NCI-H2029 (cell line): ENCODE measurements around the gene SLC49A3.
"Not testable (repeated sequence)": the region's sequence is repeated elsewhere in the genome, so short reads cannot be mapped to it uniquely, and the experiment has no call there.

Experiments used
- DNase-seq: peaks from one replicate; lab custom pipeline; 2025; lab: John Stamatoyannopoulos, UW

Gene SLC49A3

GRCh38 chr4:680928-681645 lies 7.9 kb downstream of the SLC49A3 start:
- DNase-seq = no peak

DNA sequence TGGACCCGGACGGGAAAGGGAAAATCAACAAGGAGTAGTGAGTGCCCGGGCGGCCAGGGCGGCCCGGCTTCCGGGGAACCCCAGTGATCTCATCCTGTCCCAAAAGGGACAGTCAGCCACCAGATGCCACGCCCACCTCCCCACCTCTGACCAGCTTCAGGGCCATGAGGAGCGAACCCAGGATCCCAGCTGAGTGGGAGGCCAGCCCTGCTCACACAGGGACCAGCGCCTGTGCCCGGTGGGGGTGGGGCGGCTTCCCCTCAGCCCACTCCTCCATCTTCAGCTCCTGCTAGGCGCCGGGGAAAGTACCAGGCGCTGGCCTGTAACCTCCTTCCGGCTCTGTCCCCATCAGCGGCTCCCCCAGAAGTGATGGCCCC lies 8.4 kb downstream of the SLC49A3 start:
- no peak for DNase-seq

GRCh38 chr4:680091-680490 lies 8.9 kb downstream of the SLC49A3 start:
- no peak for DNase-seq

DNA sequence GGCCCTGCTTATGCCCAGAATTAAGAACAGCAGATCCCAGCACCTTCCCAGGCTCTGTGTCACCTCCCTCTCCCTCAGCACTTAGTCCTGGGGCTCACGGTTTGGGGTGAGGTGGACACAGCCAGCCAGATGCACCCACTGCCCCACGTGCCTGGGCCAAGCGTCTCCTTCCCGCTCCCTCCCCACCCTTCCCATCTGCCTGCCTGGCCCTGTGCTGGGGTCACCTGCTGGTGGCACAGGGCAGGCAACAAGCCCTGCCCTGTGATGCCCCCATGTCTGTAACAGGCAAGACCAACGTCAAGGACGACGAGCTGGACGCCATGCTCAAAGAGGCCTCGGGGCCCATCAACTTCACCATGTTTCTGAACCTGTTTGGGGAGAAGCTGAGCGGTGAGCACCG lies 9.3 kb downstream of the SLC49A3 start:
- DNase-seq = no peak

DNA sequence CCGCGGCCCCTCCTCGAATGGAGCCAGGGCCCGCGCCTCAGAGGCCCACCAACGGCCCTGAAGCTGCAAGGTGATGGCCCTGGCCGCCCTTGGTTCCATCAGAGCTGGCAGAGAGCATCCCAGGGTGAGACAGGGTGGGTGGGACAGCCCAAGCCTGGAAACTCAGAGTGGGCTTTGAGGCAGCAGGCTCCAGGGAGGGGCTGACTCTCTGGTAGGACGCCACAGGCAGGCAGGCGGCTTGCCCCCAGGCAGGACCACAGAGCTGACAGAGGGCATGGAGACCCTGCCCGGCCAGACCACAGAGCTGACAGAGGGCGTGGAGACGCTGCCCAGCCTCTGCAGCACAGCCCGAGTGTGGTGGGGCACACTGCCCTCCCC lies 9.9 kb downstream of the SLC49A3 start:
- DNase-seq = no peak

- no peak for DNase-seq
These were observed 10.4 kb downstream of the SLC49A3 start for GRCh38 chr4:678331-679103.

GRCh38 chr4:677431-678293 lies 11.3 kb downstream of the SLC49A3 start:
- peak; percentile 38 for DNase-seq

- no peak for DNase-seq
These were observed 12.1 kb downstream of the SLC49A3 start for GRCh38 chr4:676871-677235.

DNA sequence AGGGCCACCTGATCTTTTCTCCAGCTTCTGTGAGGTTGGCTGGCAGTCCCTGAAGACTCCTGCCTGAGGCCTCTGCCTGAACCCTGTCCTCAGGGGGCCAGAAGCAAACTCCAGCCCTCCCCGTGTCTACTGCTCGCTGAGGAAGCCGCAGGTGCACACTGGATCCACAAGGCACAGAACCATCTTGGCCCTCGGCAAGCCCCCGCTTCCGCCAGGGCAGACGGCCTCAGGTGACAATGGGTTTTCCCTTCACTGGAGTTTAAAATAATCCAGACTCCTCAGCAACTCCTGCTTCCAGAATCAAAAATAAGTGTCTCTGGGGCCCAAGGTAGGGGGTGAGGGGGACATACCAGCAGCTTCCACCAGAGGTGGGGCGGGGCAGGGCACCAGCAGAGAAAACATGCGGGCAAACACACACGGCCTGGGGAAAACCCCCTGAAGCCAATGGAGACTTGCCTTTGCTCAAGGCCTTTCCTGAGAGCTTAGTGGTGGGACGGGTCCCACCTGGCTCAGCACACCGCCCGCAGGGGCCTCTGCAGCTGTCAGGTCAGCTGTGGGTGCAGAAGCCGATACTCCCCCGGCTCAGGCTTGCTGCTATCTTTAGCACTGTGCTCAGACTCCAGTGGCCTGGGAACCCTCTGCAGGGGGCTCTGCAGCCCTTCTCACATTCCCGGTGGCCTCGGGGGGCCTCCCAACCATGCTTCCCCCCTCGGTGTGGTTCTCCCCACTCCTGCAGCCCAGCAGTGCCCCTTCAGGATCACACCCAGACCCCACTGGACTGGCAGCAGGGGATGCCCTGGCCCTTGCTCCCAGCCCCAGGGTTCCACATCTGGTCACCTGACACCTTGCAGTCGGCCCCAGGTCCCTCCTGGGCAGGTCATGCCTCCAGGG lies 12.7 kb downstream of the SLC49A3 start:
- DNase-seq = no peak

GRCh38 chr4:675036-675882 lies 13.7 kb downstream of the SLC49A3 start:
- no peak for DNase-seq

DNA sequence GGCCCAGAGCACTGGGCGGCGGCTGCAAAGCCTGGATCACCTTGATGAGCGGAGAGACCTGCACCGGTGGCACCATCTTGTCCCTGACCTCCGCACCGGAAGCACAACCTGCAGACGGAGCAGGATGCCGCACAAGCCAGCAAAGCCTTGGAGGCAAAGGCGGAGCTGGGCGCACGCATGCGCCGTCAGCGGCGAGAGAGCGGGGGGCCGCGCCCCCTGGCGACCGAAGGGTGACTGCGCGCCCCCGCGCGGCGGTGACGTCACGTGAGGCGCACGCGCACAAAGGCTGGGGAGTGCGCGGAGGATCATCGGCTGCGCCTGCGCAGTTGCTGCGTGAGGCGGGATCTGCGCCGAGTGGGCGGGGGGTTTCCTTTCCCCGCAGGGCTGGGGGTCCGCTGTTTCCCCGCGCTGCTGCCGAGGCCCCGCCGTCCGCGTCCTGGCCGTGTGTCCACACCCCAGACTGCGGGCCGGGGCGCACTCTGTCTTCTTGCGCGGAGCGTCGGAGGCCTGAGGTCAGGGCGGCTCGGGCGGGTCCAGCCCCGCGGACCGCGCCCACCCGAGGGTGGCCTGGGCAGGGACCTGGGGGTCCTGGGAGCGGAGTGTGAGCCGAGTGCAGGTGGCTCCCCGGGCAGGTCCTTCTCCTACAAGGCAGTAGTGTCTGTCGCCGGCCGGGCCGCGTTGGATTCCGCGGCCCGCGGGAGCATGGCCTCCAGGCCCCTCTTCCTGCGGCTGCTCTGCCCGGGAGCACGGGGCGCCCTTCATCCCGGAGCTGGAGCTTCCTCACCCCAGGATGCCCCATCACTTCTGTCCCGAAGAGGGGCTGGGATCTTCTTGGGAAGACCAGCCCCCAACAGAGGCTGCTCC lies 14.5 kb downstream of the SLC49A3 start, which contains the start of the genes ATP5ME and MYL5:
TSS of gene ATP5ME (minus strand) at position 105 of the 864 bp plus-strand sequence. CDS start at position 76, 29 bp downstream.
TSS of gene MYL5 (plus strand) at position 371 of the 864 bp plus-strand sequence. CDS start 3,485 bp downstream, outside the sequence.
- peak; percentile 94 for DNase-seq

DNA sequence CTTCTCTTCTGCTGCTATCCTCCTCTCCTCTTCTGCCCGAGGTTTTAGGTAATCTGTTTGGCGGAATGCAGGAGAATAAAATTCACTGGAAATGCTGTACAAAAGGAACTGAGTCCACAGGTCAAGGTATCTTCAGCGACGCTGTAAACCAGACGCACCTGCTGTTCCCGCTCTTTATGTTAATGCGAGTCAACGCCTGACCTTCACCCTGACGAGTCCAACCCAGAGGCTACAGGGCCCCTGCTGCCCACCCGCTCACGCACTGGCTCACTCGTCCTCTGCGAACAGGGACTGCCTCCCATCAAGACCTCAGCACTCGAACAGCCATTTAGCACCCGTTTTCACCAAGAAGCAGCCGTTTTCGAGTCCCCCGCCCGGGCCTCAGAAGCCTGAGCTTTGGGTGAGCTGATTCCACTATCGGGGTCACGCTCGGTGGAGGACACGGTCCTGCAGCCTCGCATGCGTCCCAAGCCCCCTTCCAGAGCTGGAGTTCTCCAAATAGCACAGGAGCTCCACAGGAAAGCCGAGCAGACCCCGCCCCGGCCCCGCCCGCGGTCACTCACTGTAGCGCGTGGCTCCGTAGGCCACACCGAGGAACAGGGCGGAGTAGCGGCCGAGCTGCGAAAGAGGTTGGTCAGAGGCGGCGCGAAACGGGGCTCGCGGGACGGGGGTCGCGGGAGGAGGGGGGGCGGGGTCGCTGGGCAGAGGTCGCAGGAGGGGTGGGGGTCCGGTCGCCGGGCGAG lies 15.4 kb downstream of the SLC49A3 start:
- no peak for DNase-seq

GRCh38 chr4:671769-672168 lies 17.2 kb downstream of the SLC49A3 start:
- DNase-seq = no peak

GRCh38 chr4:669806-670559 lies 19.0 kb downstream of the SLC49A3 start:
- not testable (repeated sequence) for DNase-seq

DNA sequence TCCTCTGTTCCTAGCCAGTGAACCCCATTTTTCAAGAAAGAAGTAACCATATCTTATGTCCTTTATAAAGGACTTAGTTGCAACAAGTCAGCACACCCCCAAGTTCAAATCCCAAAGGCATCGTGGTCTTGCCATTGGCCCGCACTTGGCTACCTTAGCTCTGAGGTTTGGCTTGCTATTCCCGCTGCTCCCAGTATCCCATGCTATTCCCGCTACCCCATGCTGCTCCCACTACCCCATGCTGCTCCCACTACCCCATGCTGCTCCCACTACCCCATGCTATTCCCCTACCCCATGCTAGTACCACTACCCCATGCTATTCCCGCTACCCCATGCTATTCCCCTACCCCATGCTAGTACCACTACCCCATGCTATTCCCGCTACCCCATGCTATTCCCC lies 20.7 kb downstream of the SLC49A3 start:
- not testable (repeated sequence) for DNase-seq

DNA sequence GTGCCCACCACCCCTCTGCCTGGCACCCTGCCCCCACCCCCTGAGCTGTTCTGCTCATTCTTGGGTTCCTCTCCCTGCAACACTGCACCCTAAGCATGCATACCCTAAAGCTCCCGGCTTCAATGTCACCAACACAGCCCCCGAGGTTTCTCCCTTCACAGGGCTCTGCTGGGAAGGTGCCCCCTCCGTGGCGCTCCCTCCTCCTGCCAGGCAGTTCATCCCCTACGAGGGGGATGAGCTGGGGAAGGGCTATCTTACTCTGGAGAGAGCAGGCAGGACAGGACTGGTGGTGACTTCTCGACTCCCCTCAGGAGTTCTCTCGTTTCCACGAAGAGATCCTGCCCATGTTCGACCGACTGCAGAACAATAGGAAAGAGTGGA lies 21.4 kb downstream of the SLC49A3 start:
- DNase-seq = no peak

DNA sequence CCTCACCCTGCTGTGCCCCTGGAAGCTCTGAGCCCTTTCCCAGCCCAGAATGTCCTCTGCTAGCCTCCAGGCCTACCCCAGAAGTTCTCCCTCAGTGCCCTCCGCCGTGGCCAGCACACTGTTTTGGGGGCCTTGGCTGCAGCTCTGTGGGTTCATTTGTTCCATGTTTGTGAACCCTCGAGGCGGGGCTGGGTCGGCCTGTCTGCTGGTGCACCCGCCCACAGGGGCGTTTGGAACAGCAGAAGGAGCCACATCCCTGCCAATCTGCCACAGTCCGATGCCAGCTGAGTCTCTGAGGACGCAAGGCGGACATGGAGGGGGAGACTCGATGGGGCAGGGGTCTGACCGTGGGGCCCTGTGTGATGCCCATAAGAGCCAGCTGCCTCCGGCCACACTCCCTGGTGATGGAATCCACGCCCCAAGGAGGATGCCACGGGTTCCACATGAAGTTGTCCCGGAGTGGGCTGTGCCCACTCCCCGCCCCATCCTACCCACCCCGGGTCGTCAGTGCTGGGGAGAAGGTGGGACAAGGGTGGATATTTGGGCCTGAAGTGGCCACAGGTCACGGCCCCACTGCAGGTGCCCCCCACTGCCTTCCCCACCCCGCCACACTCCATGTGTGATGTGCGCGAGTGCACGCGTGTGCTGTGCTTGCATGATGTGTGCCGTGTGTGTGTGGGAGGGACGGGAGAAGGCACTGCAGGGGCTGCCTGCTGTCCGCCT lies 22.0 kb downstream of the SLC49A3 start:
- DNase-seq = no peak
